Stimulated activated naive CD8-positive, alpha-beta T cell treated with anti-CD3 and anti-CD28 coated beads, Interleukin-15, amount 100 ng/mL, for 72 hours (primary cell): ENCODE measurements around the gene TTC9C.

ENCODE experiments used
- ATAC-seq: fragments of 150-1000 bp; cut with Tn5 transposase; 2 replicates; pipeline ENCODE4 v1.10.0; 2021; ENCODE audit warnings: mild to moderate bottlenecking, moderate library complexity
- DNase-seq, 2 donors: peaks; one replicate each; pipeline ENCODE4 v3.0.0; 2021 to 2022
- H3K27ac Mint-ChIP-seq, 2 donors: one replicate each; pipeline ENCODE4 v1.8.0; 2022; ENCODE audit warnings: mild to moderate bottlenecking in 2 of 2, mixed read lengths in 2 of 2, moderate library complexity in 2 of 2
- H3K27me3 Mint-ChIP-seq: one replicate; pipeline ENCODE4 v1.8.0; 2022; ENCODE audit warnings: mixed read lengths
- H3K4me1 Mint-ChIP-seq: one replicate; pipeline ENCODE4 v1.8.0; 2022; ENCODE audit warnings: mild to moderate bottlenecking, mixed read lengths
- H3K4me3 Mint-ChIP-seq, 2 donors: one replicate each; pipeline ENCODE4 v1.8.0; 2022; ENCODE audit warnings: mild to moderate bottlenecking in 2 of 2, mixed read lengths in 2 of 2, moderate library complexity in 1 of 2
- H3K9me3 Mint-ChIP-seq, 2 donors: one replicate each; pipeline ENCODE4 v1.8.0; 2022; ENCODE audit warnings: mixed read lengths in 2 of 2

TTC9C gene

GRCh38 chr11:62705880-62706849, 22.1 kb upstream of the TTC9C start:
- ATAC-seq = peak; percentile 79
- Mint-ChIP-seq H3K27me3 (no peaks in the 10 kb centered on the region), H3K9me3 (no peaks in the 10 kb centered on the region), H3K27ac (peak overlapping the region; percentile 77 to 90), H3K4me1 (peaks cover 60% of the 10 kb centered on the region), H3K4me3 (peak overlapping the region; percentile 95 to 96)
- peak; percentile 91 to 92 for DNase-seq

- H3K4me3 Mint-ChIP-seq = peak overlapping the region; percentile 95 to 96
- peaks cover 60% of the 10 kb centered on the region for H3K4me1 Mint-ChIP-seq
- H3K9me3 Mint-ChIP-seq = no peaks in the 10 kb centered on the region
- H3K27me3 Mint-ChIP-seq = no peaks in the 10 kb centered on the region
- ATAC-seq (no peak), DNase-seq (no peak)
- peak overlapping the region; percentile 12 to 84 for H3K27ac Mint-ChIP-seq
Measured at GRCh38 chr11:62706850-62707247, 21.4 kb upstream of the TTC9C start.

DNA sequence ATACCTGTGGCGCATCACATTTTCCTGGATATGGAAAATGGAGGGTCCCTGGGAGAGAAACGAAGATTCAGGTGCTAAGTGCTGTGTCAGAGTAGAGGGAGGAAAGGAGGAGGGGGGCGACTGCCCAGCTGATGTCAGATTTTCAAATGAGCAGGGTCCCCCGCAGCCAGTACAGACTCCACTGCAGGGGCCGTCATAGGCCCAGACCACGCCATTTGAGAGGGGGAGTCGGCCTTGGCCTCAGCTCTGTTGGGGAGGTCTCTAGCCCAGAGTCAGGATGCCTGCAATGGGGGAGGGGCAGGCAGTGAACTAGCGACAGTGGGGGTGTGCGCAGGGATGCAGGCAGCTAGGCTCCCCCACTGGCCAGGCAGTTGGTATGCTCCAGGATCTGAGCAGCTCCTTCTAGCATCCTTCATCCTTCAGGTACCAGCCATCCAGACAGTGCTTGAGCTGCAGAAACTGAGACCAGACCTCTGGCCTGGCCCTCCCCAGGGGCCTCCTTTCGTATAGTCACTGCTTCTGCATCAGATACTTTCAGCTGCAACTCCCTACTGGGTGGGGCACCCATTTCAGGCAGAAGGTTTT, 20.9 kb upstream of the TTC9C start, which contains the start of the genes BSCL2 and GNG3:
Gene BSCL2 (minus strand): TSS at position 148 of the 585 bp plus-strand sequence. CDS start 229 bp downstream, outside the sequence.
Gene GNG3 (plus strand): TSS at position 400 of the 585 bp plus-strand sequence. CDS start 620 bp downstream, outside the sequence.
- Mint-ChIP-seq H3K9me3 (no peaks in the 10 kb centered on the region), H3K4me3 (peak within 1 kb of the TSS; percentile 95 to 96), H3K27me3 (no peaks in the 10 kb centered on the region), H3K27ac (peak within 1 kb of the TSS; percentile 93 to 97), H3K4me1 (peaks cover 62% of the 10 kb centered on the region)
- DNase-seq = no peak
- ATAC-seq = no peak

DNA sequence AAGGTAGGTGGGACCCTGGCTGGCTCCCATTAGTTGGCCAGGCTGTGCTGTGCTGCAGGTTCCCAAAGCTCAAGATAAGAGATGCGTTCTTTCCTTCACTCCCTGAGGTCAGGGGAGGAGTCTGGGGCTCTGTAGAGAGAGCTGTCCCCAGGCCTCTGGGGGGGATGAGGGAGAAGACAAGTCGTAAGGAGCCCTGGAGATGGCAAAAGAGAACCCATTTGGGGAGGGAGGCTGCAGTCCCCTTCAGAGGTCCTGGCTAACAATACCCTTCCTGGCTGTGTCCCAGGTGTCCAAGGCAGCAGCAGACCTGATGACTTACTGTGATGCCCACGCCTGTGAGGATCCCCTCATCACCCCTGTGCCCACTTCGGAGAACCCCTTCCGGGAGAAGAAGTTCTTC, 19.9 kb upstream of the TTC9C start:
- H3K4me1 Mint-ChIP-seq = peaks cover 68% of the 10 kb centered on the region
- H3K9me3 Mint-ChIP-seq = no peaks in the 10 kb centered on the region

DNA sequence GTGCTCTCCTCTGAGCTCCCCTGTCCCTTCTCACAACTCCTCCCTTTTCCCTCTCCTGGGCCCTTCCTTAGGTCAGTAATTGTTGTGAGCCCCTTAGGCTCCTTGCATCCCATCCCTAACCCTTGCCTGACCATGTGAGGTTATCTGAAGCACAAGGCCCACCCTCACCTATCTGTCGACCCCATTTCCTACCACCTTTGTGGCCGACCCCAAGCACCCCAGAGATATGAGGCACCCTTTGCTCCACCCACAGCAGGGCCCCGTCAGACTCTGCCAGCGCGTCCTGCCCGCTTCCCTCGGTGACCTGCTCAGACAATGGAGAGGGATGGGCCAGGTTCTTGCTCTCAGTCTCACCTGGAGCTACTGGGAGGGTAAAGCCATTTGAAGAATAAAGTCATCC, 19.5 kb upstream of the TTC9C start:
- peak; percentile 62 for ATAC-seq

More for the DNA sequence above, 19.9 kb upstream of the TTC9C start:
- H3K4me3 Mint-ChIP-seq = peak overlapping the region; percentile 86 to 93
- DNase-seq = no peak
- no peak for ATAC-seq
- no peaks in the 10 kb centered on the region for H3K27me3 Mint-ChIP-seq
- H3K27ac Mint-ChIP-seq = peak overlapping the region; percentile 93 to 97

DNA sequence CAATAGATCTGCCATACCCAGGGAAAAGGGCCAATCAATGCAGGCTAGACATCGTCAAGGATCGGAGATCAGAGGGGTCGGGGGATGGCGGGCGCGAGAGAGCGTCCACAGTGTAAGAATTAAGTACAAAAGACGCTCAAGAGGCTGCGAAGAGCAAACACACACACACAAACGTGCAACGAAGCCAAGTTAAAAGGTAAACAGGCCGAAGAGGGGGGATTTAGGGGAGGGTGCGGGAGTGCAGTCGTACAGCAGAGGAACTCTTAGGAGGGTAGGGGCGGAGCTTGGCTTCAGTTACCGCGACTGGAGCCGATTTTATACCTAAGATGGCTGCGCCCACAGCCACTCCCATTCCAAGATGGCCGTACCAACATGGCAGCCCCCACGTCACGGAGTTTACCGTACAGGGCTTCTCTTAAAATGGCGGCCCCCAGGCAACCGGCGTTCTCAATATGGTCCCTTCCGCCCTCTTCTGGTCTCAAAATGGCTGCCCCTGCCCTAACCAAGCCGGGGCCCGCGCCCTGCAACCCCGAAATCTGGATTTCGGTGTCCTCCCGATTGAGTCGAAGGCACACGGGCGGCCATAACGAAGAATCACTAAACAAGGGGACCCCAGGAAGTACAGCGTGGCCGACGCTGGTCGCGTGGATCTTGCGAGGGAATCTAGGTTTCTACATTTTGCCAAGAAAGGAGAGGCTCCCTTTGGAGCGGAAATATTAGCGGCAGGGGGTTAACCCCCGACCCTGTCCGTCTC, 18.9 kb upstream of the TTC9C start:
- H3K4me1 Mint-ChIP-seq = peaks cover 79% of the 10 kb centered on the region
- H3K9me3 Mint-ChIP-seq = no peaks in the 10 kb centered on the region
- DNase-seq = peak; percentile 93 to 97
- peak overlapping the region; percentile 93 to 97 for H3K27ac Mint-ChIP-seq
- peak overlapping the region; percentile 86 to 93 for H3K4me3 Mint-ChIP-seq
- H3K27me3 Mint-ChIP-seq = no peaks in the 10 kb centered on the region
- peak; percentile 84 for ATAC-seq

More for the DNA sequence above, 19.5 kb upstream of the TTC9C start:
- H3K27me3 Mint-ChIP-seq = no peaks in the 10 kb centered on the region
- H3K4me3 Mint-ChIP-seq = peak overlapping the region; percentile 86 to 93
- peak in 1 of 2 donors; percentile 62 for DNase-seq
- peaks cover 72% of the 10 kb centered on the region for H3K4me1 Mint-ChIP-seq
- H3K27ac Mint-ChIP-seq = peak overlapping the region; percentile 93 to 97
- no peaks in the 10 kb centered on the region for H3K9me3 Mint-ChIP-seq

GRCh38 chr11:62710001-62710345, 18.3 kb upstream of the TTC9C start:
- ATAC-seq (no peak), DNase-seq (no peak)
- peaks cover 84% of the 10 kb centered on the region for H3K4me1 Mint-ChIP-seq
- H3K9me3 Mint-ChIP-seq = no peaks in the 10 kb centered on the region
- peak overlapping the region; percentile 93 to 97 for H3K27ac Mint-ChIP-seq
- H3K27me3 Mint-ChIP-seq = no peaks in the 10 kb centered on the region
- peak overlapping the region; percentile 86 to 93 for H3K4me3 Mint-ChIP-seq

DNA sequence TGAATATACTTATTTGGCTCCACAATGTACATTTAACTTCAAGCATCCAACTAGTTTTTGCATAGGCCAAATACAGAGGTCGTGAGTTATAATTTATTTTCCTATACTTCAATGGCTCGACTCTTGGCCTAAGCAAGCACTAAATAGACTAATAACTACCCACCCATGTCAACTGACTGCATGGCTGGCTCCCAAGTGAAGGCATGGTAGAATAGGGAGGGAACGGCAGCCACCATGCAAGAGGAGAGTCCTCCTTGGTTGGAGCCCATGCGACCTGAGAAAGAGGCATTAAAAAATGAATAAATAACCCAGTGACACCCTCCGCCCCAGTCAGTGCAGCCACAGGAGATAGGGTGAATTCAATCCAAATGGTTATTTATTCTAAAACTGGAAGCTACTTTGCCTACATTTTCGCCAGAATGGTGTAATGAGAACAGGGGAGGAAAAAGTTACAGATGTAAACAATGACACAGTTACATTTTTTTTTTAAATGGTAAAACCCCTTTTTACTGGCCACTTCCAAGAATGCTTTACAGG, 15.9 kb upstream of the TTC9C start:
- Mint-ChIP-seq H3K4me1 (peaks cover 81% of the 10 kb centered on the region), H3K4me3 (peak overlapping the region; percentile 56 to 64), H3K27ac (peak overlapping the region; percentile 68 to 92), H3K9me3 (no peaks in the 10 kb centered on the region), H3K27me3 (no peaks in the 10 kb centered on the region)
- ATAC-seq (no peak), DNase-seq (no peak)

DNA sequence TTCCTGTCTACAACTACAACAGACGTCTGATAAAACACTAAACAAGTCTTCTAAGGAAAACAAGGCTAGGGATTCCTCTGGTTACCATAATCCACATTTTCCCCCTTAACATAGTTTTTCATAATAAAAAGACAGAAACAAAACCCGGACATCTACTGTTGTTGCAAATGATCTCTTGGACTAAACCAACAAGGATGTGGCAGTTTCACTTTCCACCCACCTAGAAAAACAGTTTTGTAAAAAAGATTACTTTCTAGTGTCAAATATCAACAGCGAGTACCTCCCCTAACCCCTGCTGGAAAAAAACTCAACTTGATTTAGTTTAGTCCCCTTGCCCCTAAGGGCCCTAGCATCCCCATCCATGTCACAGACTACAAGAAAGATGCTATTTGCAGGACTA, 15.4 kb upstream of the TTC9C start:
- DNase-seq (no peak), ATAC-seq (no peak)
- peak overlapping the region; percentile 56 to 64 for H3K4me3 Mint-ChIP-seq
- no peaks in the 10 kb centered on the region for H3K27me3 Mint-ChIP-seq
- H3K9me3 Mint-ChIP-seq = no peaks in the 10 kb centered on the region
- peak overlapping the region; percentile 68 to 92 for H3K27ac Mint-ChIP-seq
- H3K4me1 Mint-ChIP-seq = peaks cover 76% of the 10 kb centered on the region

DNA sequence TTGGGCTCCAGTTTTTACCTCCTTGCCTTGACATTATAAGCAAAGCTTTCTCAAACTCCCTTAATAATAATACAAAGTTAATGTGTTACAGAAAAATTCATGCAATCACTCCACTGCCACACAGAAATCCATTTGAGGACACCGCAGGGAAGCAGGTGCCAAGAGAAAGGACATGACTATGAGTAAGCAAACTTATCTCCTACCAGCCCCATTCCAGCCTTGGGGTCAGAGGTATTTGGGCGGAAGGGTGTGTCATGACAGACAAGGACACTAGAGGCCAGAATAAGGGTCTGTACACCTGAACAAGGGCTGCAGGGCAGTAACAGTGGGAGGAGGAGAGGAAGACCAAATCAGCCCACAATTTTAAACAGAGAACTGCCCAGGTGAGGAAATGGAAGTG, 14.9 kb upstream of the TTC9C start:
- Mint-ChIP-seq H3K27me3 (no peaks in the 10 kb centered on the region), H3K9me3 (no peaks in the 10 kb centered on the region), H3K4me3 (peak overlapping the region; percentile 56 to 64), H3K4me1 (peaks cover 71% of the 10 kb centered on the region), H3K27ac (peak overlapping the region in 1 of 2 donors; percentile 92)
- DNase-seq = no peak
- ATAC-seq = no peak

DNA sequence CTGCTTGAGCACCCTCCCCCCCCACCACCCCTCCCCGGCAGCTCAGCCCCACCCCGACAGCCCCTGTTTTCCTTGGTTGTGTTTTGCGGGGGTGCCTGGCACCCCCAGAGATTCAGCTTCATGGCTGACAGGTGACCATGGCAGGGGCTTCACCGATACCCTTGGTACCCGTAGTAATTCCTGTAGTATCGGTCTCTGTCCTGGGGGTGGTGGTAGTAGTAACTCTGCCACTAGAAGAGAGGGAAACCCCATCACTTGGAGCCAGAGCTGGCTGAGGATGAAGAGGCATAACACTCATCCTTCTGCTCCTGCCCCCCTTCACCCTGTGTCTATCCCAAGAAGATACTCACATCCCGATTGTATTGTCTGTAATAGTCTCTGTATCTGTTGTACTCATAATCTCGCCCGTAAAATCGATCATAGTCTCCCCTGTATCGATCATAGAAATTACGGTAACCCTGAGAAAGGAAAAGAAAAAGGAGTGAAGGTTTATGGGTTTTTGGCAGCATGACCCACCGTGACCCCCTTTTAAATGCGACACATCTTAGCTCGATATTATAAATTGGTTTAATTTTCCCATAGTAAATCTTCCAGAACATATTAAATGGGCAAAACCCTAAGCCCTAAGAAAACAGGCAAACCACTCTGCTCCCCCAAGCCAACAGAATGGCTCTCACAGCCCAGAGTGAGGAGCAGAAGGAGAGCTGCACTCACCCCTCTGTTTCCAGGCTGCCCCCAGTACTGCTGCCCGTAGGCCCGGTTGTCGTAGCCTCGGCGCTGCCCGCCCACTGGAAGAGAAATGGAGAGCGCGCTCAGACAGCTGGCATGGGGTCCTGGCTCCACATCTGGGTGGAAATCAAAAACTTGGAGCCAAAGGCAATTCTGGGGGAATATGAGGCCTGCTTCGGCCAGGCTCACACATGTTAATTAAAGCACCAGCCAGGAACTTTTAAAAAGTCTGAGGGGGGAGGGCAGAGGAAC, 12.8 kb upstream of the TTC9C start:
- no peaks in the 10 kb centered on the region for H3K9me3 Mint-ChIP-seq
- H3K27me3 Mint-ChIP-seq = no peaks in the 10 kb centered on the region
- peaks cover 66% of the 10 kb centered on the region for H3K4me1 Mint-ChIP-seq
- H3K4me3 Mint-ChIP-seq = no peak overlapping the region
- DNase-seq (no peak), ATAC-seq (no peak)
- H3K27ac Mint-ChIP-seq = peak overlapping the region; percentile 70 to 84

- Mint-ChIP-seq H3K4me3 (no peak overlapping the region), H3K27ac (peak overlapping the region in 1 of 2 donors; percentile 11), H3K9me3 (no peaks in the 10 kb centered on the region), H3K27me3 (no peaks in the 10 kb centered on the region), H3K4me1 (peaks cover 67% of the 10 kb centered on the region)
- DNase-seq = no peak
- no peak for ATAC-seq
Measured at GRCh38 chr11:62716206-62716605, 12.1 kb upstream of the TTC9C start.

- no peak for ATAC-seq
- no peaks in the 10 kb centered on the region for H3K9me3 Mint-ChIP-seq
- no peaks in the 10 kb centered on the region for H3K27me3 Mint-ChIP-seq
- no peak for DNase-seq
- H3K27ac Mint-ChIP-seq = peak overlapping the region in 1 of 2 donors; percentile 59
- H3K4me1 Mint-ChIP-seq = peaks cover 73% of the 10 kb centered on the region
- H3K4me3 Mint-ChIP-seq = no peak overlapping the region
Measured at GRCh38 chr11:62716816-62717215, 11.5 kb upstream of the TTC9C start.

DNA sequence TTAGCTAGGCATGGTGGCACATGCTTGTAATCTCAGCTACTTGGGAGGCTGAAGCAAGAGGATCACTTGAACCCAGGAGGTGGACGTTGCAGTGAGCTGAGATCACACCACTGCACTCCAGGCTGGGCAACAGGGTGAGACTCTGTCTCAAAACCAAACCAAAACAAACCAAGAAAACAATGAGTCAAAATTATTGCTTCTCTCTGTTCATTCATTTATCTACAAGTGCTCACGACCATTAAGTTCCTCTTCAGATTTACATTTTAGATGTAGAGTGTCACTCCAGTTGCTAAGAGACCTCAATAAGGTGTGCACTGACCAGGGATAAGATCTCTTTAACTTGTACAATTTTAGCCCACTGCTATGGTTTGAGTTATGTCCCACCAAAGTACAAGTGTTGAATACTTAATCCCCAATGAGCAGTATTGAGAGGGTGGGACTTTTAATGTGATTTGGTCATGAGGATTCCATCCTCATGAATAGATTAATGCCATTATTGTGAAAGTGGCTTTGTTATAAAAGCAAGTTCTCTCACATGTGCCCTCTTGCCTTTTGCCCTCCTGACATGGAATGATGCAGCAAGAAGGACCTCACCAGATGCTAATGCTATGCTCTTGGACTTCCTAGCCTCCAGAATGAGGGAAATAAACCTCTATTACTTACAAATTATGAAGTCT, 8.8 kb upstream of the TTC9C start:
- Mint-ChIP-seq H3K9me3 (no peaks in the 10 kb centered on the region), H3K27ac (peak overlapping the region in 1 of 2 donors; percentile 42), H3K27me3 (no peaks in the 10 kb centered on the region), H3K4me1 (peaks cover 69% of the 10 kb centered on the region), H3K4me3 (no peak overlapping the region)
- DNase-seq = no peak
- ATAC-seq = no peak
